Stimulated activated CD8-positive, alpha-beta memory T cell treated with anti-CD3 and anti-CD28 coated beads, Interleukin-7, amount 100 ng/mL, for 48 hours (primary cell): ENCODE results near the gene PHF1.
A peak's percentile ranks its signal among the peaks of the same experiment; 100 is the strongest.
"Not testable (repeated sequence)": the region's sequence is repeated elsewhere in the genome, so short reads cannot be mapped to it uniquely, and the experiment has no call there.

Experiments
- DNase-seq, 2 donors: peaks; one replicate each; pipeline ENCODE4 v3.0.0-alpha.2; 2020; ENCODE audit warnings: low read depth in 1 of 2; ENCODE audit errors: extremely low read depth in 1 of 2

PHF1 gene

DNA sequence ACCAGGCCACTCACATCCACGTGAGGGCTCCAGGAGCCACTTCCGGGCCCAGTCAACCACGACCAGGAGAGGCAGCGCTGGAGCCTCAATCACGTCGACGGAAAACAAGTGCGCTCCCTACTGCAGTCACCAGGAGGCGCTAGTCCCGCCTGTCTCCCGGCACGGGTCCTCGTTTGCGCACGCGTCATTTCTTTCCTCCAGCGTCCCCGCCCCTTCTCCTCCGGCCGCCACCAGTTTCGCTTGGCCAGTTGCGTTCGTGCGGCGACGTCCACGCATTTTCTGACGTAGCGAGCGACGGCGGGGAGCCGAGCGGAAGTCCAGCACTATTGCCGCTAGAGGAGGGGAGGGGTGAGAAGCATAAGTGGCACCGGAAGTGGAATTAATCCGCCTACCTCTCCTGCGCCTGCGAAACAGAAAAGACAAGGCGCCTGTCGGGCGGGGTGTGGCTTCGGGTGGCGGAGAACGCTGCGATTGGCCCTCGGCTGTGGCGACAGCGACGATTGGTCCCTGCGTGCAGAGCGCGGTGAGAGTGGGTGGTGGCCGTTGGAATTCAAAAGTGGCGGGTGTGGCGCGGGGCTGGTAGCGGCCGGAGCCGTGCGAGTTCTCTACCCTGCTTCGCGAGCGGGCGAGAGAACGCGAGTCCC is 19.4 kb upstream of the PHF1 start, which contains the start of gene KIFC1:
KIFC1 (plus strand) TSS at position 546 of the 644 bp plus-strand sequence. CDS start 163 bp downstream, outside the sequence.
- peak; percentile 98 to 99 for DNase-seq

DNA sequence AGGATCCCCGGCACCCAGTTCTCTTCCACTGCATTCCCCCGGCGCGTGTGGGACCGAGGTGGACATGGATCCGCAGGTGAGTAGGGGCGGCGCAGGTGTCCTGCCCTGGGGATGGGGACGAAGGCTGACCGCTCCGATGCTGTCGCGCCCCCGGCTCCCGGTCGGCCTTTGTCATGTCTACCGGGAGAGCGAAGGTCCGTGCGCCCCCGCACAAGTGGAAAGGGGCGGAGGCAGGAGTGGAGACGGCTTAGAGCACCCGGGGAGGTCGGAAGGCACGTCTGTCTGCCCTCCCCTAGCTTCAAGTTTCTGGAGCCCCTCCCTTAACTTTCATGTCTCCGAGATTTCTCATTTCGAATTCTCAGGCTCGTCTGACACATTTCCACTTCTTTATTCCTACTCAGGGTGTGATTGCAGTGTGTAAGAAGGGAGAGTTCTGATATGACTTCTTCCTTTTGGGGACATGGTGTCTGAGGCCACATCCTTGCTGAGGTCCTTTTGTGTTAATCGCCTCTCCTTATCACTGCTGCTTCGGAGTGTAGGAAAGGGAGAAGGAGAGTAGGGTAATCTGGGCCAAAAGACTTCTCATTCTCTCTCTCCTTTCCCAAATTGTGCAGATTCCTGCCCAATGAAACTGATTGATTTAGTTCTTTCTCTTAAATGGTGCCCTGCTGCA is 18.8 kb upstream of the PHF1 start:
- peak in 1 of 2 donors; percentile 52 for DNase-seq

DNA sequence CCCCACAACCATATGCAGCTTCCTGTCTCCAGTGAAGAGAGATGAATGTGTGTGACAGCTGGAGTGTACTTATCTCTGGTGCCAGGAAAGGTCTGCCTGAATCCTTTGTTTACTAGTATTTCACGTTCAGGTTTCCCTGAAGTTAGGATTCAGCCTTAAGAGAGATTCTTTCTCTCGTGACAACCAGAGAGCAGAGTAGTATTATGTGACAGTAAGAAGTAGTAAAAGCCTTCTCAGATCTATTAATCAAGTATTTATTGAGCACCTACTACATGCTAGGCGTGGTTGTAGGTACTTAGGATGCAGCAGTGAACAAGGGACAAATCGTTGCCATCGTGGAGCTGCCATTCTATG is 18.2 kb upstream of the PHF1 start:
- no peak for DNase-seq

DNA sequence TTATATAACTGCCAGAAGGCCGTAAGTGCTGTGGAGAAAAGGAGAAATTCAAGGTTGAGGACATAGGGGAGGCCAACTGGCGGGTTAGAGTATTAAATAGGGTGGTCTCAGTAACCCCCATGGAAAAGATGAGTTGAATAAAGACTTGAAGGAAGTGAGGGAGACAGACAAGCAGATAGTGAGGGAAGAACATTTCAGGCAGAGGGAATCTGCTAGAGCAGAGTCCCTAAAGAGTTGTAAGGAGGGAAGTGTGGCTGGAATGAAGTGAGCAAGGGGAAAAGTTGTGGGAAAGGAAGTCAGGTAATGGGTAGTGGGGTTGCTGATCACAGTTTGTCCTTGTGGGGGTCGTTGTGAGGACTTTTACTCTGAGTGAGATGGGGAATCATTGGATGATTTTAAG is 17.8 kb upstream of the PHF1 start:
- DNase-seq, result no peak

DNA sequence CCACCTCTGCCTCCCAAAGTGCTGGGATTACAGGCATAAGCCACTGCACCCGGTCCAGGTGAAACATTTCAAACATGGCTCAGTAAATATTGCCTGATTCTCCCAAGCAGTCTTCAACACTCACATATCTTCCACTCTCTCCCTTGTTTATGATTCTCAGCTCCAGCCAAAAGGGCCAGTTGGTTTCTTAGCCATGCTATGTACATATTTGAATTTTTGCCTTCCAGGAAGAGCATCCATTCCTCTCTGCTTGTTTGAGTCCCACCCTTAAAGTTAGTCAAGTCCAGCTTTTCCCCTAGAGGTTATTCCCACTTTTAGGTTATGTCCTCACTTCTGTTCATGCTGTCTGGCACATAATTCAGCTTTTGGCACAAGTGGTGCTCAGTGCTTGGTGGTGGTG is 13.3 kb upstream of the PHF1 start:
- no peak for DNase-seq

DNA sequence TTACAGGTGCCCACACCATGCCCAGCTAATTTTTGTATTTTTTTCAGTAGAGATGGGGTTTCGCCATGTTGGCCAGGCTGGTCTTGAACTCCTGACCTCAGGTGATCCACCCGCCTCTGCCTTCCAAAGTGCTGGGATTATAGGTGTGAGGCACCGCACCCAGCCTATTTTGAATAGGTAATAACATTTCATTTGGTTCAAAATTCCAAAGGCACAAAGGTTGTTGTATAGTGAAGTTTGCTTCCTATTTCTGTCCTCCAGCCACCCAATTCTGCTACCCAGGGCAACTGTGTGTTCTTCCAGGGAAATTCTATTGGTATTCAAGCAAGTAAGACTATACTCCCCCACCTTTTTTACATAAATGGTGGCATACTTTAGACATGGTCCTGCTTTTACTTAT is 12.2 kb upstream of the PHF1 start:
- not testable (repeated sequence) for DNase-seq

DNA sequence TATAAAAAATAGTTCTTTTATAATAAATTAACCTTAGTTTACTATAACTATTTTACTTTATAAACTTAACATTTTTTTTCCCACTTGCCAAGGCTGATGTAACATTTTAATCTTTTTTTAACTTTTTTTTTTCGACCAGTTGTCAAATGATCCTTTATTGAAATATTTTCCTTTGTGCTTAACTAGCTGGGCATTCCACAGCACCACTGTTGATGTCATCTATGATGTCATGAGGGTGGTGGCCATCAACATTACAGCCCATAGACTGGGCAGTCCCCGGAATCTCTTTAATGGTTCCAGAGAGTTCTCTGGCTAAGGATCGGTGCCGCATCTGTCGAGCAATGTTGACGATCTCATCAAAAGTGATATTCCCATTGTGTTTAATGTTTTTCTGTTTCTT is 10.9 kb upstream of the PHF1 start:
- DNase-seq, result not testable (repeated sequence)

DNA sequence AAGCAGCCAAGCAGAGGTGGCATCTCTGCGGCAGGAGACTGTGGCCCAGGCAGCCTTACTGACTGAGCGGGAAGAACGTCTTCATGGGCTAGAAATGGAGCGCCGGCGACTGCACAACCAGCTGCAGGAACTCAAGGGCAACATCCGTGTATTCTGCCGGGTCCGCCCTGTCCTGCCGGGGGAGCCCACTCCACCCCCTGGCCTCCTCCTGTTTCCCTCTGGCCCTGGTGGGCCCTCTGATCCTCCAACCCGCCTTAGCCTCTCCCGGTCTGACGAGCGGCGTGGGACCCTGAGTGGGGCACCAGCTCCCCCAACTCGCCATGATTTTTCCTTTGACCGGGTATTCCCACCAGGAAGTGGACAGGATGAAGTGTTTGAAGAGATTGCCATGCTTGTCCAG is 5.9 kb upstream of the PHF1 start:
- DNase-seq, result no peak

DNA sequence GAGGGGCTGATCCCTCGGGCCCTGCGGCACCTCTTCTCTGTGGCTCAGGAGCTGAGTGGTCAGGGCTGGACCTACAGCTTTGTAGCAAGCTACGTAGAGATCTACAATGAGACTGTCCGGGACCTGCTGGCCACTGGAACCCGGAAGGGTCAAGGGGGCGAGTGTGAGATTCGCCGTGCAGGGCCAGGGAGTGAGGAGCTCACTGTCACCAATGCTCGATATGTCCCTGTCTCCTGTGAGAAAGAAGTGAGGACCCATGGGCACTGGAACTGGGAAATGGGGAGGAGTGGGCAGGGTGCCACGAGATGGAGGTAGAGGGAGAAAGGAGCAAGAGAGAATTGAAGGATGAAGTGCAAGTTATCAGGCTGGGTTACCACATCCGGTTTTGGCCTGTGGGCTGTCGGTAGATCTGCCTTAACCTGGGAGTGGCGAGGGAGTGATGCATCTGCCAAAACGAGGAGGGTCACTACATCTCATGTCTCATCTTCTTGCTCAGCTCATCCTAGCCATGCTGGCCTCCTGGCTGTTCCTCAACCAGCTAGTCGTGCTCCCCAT is 5.4 kb upstream of the PHF1 start:
- no peak for DNase-seq

DNA sequence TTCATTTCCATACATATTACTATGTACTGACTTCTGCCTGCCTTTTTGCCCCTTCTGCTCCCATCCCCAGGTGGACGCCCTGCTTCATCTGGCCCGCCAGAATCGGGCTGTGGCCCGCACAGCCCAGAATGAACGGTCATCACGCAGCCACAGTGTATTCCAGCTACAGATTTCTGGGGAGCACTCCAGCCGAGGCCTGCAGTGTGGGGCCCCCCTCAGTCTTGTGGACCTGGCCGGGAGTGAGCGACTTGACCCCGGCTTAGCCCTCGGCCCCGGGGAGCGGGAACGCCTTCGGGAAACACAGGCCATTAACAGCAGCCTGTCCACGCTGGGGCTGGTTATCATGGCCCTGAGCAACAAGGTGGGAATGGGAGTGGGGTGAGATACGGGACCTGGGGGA is 4.7 kb upstream of the PHF1 start:
- DNase-seq, result no peak

DNA sequence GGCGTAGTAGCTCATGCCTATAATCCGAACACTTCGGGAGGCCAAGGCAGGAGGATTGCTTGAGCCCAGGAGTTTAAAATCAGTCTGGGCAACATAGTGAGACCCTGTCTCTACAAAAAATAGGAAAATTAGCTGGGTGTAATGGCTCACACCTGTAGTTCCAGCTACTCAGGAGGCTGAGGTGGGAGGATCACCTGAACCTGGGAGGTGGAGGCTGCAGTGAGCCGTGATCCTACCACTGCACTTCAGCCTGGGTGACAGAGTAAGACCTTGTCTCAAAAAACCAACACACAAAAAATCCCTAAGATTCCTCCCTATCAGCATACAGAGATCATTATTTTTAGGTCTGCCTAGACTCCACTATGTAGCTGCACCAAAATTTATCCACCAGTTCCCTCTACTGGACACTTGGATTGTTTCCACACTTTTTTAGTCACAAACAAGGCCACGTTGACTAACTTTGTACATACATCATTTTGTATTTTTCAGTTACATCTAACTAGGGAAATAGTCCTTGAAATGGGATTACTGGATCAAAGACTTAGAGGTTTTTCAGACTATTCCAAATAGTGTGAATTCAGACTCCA is 3.6 kb upstream of the PHF1 start:
- no peak for DNase-seq

DNA sequence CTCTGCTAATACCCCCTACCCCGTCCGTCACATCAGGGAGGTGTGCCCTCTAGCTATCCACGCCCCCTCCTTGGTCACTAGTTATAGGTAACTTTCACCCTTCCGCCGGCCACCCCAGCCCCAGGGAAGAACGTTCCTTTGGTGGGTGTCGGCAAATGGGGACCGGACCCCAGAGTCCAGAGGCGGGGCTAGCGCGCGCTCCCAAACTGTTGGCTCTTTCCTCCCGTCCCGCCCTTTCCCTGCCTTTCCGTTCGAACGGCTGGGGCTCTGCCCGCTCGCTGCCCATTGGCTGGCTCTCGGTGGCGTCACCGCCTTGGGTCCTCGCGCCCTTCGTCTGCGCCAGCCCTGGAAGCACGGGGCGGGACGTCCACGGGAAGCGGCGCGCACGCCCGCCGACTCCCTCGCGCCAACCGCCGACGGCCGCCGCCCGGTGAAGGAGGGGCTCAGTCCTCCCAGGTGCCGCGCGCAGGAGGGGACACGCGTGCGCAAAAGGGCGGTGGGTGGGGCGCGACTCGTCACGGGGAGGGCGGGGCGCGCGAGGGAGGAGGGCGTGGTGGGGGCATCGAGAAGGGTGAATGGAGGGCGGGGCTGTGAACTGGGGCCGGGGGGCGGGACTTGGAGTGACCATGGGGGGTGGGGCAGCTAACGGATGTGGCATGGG is 634 bp upstream of the PHF1 start:
- peak; percentile 93 to 96 for DNase-seq

DNA sequence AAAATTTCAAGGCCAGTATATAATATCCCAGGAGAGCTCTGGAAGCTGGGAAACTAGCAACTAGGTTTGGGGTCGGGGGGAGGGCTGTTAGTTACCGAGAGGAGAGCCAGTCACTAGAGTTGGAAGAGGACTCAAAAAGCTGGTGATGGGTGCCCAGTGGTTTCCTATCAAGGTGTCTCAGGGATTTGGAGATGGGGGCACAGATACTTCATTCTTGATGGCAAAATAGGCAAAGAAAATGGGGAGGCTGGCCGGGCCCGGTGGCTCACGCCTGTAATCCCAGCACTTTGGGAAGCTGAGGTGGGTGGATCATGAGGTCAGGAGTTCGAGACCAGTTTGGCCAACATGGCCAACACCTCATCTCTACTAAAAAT is 805 bp downstream of the PHF1 start:
- DNase-seq, result no peak

DNA sequence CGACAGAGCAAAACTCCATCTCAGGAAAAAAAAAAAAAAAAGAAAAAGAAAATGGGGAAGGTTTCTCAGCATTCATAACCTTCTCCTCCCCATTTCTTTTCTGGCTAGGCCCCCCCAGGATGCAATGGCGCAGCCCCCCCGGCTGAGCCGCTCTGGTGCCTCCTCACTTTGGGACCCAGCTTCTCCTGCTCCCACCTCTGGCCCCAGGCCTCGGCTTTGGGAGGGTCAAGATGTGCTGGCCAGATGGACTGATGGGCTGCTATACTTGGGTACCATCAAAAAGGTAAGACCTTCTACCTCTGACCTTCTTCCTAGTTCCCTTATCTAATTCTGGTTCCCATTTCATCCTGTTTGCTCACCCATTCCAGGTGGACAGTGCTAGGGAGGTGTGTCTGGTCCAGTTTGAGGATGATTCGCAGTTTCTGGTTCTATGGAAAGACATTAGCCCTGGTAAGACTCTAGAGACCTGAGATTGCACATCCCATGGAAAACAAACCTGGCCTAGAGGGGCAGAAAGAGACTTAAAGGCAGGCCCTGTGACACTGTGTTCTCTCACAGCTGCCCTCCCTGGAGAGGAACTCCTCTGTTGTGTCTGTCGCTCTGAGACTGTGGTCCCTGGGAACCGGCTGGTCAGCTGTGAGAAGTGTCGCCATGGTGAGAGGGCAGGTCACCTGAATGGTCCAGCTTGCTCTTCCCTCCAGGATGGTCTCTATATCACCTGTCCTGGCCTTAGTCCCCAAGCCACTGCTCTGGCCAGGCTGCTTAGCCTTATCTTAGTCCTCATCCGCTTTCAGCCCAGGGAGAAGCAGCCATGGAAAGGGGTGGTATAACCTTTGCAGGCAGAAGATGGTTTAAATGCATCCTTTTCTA is 1.6 kb downstream of the PHF1 start:
- DNase-seq, result no peak

DNA sequence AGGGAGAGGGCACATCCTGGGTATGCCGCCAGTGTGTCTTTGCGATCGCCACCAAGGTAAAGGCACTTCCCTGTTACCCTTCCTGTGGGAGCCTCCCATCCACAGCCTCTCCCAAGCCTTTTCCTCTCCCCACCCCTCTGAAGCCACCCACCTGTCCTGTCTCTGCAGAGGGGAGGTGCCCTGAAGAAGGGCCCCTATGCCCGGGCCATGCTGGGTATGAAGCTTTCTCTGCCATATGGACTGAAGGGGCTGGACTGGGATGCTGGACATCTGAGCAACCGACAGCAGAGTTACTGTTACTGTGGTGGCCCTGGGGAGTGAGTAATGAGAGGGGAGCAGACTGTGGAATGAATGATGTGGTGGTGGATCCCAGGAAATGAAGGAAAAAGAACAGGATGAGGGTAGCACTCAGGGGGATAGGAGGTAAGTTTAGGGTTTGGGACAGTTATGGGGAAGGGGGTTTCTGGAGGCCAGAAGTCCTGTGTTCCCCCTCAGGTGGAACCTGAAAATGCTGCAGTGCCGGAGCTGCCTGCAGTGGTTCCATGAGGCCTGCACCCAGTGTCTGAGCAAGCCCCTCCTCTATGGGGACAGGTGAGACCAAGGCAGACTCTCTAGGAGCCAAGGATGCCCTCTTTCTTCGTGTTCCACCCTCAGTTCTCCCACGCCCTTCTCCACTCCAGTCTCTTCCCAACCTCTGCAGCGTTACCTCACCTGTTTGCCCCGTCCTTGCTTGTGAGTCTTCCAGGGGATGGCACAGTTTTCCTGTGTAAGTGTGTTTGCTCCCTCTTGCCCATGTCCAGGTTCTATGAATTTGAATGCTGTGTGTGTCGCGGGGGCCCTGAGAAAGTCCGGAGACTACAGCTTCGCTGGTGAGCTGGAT is 2.7 kb downstream of the PHF1 start:
- no peak for DNase-seq

DNA sequence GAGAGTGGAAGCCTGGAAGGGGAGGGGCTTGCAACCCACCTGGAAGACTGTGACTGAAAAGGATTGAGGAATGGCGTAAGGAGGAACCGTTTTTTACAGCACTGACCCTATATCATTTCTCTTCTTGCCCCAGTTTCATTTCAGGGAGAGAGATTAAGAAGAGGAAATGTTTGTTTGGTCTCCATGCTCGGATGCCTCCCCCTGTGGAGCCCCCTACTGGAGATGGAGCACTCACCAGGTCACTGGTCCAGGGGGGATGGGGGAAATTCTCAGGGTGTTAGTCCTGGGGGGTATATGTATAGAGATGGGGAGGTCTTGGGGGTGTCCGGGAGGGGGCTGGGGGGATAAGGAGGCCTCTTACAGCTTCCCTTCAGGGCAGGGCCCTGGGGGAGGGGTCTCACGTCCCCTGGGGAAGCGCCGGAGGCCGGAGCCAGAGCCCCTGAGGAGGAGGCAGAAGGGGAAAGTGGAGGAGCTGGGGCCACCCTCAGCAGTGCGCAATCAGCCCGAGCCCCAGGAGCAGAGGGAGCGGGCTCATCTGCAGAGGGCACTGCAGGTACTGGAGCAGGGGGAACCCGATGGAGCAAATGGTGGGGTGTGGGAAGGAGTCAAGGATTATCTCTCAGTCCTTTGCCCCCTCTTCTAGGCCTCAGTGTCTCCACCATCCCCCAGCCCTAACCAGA is 3.9 kb downstream of the PHF1 start:
- no peak for DNase-seq

DNA sequence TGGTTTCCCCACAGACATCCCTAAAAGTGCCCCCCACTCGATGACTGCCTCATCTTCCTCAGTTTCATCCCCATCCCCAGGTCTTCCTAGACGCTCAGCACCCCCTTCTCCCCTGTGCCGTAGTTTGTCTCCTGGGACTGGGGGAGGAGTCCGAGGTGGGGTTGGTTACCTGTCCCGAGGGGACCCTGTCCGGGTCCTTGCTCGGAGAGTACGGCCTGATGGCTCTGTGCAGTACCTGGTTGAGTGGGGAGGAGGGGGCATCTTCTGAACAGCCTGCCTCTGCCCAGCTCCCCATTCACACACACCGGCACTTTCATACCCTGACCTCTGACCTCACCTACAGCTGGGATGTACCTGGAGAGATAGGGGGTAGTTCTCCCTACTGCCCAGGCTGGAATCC is 5.0 kb downstream of the PHF1 start:
- DNase-seq, result no peak

DNA sequence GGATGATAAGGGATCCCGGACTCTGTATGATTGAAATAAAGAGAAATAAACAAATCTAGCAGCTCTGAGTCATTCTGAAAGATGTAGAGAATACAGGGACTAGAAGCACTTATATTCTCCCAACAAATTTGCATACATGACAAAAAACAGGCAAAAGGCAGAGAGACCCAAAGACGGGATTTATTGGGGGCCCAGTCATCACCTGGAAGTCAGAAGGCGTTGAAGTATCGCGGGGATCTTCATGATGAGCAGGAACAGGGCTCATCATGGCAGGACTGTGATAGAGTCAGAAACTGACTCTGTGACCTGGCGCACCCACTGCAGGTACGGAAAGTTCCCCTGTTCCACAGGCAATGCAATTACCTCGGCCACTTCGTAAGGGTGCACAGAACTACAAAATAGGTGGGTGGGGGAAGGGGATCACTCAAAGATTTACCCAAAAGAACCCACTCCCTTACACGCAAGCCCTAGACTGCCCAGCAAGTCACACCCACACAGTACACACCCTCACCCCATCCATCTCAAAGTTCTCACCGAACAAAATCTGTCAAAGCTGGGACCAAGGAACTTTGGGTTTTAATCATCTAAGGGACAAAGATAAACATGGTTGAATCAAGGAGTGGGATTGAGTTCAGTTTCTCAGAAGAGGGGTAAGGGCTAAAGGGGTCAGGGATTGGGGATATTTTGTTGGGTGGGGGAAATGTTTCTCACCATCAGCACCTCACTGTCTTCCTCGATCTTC is 5.7 kb downstream of the PHF1 start:
- DNase-seq, result no peak
